NCI-H1694 (cell line): ENCODE data around the gene DQX1.

ENCODE experiments used
- DNase-seq: peaks from one replicate; lab custom pipeline; 2025; lab: John Stamatoyannopoulos, UW

DQX1 gene

GRCh38 chr2:74507926-74508520, 18.0 kb downstream of the DQX1 start:
- peak; percentile 47 for DNase-seq

- DNase-seq: peak; percentile 99
Measured at GRCh38 chr2:74507145-74507925, 18.7 kb downstream of the DQX1 start, which contains the start of gene PCGF1. Gene PCGF1 (minus strand): TSS chr2:74507695. CDS start chr2:74507668, 27 bp downstream.

GRCh38 chr2:74505448-74506246, 20.4 kb downstream of the DQX1 start:
- DNase-seq: no peak

GRCh38 chr2:74504591-74504990, 21.4 kb downstream of the DQX1 start:
- DNase-seq: no peak

- no peak for DNase-seq
Measured at GRCh38 chr2:74503506-74504475, 22.2 kb downstream of the DQX1 start.

GRCh38 chr2:74502720-74503505, 23.1 kb downstream of the DQX1 start:
- no peak for DNase-seq

- DNase-seq: no peak
Measured at GRCh38 chr2:74502147-74502719, 23.8 kb downstream of the DQX1 start.

GRCh38 chr2:74501335-74502071, 24.5 kb downstream of the DQX1 start:
- DNase-seq: no peak

- no peak for DNase-seq
Measured at GRCh38 chr2:74500578-74500946, 25.5 kb downstream of the DQX1 start.

- DNase-seq: no peak
Measured at GRCh38 chr2:74499940-74500577, 26.0 kb downstream of the DQX1 start.

GRCh38 chr2:74499267-74499939, 26.6 kb downstream of the DQX1 start, which contains the start of gene LBX2:
Gene LBX2 (minus strand): TSS chr2:74499603. CDS start chr2:74499537, 66 bp downstream.
- no peak for DNase-seq

GRCh38 chr2:74498500-74499266, 27.3 kb downstream of the DQX1 start:
- DNase-seq: no peak

- DNase-seq: no peak
Measured at GRCh38 chr2:74497777-74498499, 28.1 kb downstream of the DQX1 start.

GRCh38 chr2:74496997-74497776, 28.8 kb downstream of the DQX1 start:
- DNase-seq: no peak

GRCh38 chr2:74495440-74495839, 30.6 kb downstream of the DQX1 start:
- DNase-seq: no peak

- no peak for DNase-seq
Measured at GRCh38 chr2:74493546-74493945, 32.5 kb downstream of the DQX1 start.
